Measurements from ENCODE around the gene ERBB4. TPM values are rescaled to one million over a fixed set of nuclear protein-coding genes. Genes with fewer than 3 reads are reported as not detected.

The ERBB4 gene
- total RNA-seq, 2 donors from 2014 or later = not detected

GRCh38 chr2:212076456-212076855 lies 462.1 kb downstream of the ERBB4 start:
- peaks cover 5% of the 10 kb centered on the region for H3K9me3 Mint-ChIP-seq
- H3K4me1 Mint-ChIP-seq (ENCODE audit: low read depth in 2 of 2) = no peaks in the 10 kb centered on the region
- ATAC-seq (peak in 1 of 2 donors; percentile 67), DNase-seq (ENCODE audit: low spot score) (no peak)
- peaks cover 4% of the 10 kb centered on the region for H3K36me3 Mint-ChIP-seq
- H3K27ac Mint-ChIP-seq = peak overlapping the region; percentile 13 to 18
- peak overlapping the region; percentile 46 for H3K4me3 Mint-ChIP-seq
- H3K27me3 Mint-ChIP-seq = no peaks in the 10 kb centered on the region

DNA sequence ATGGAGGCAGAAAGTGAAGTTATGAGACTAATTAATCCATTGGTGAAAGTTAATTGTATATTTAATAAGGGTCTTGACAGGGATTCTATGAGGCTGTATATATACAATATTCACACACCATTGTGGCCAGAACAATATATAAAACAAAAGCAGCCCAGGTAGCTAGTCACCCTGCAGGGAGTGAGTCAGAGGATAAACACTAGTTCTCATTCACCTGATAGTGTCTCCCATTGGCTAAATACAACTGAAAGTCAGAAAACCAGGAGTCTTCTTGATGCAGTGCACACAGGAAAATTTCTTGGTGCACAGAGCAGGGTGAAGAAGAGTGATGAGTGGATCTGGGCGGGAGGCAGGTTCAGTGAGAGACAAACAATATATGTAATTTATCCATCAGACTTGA lies 465.2 kb downstream of the ERBB4 start:
- DNase-seq (ENCODE audit: low spot score) (no peak), ATAC-seq (no peak)
- H3K4me1 Mint-ChIP-seq (ENCODE audit: low read depth in 2 of 2) = no peaks in the 10 kb centered on the region
- H3K27ac Mint-ChIP-seq = no peak overlapping the region
- peaks cover 5% of the 10 kb centered on the region for H3K9me3 Mint-ChIP-seq
- peaks cover 4% of the 10 kb centered on the region for H3K36me3 Mint-ChIP-seq
- no peak overlapping the region for H3K4me3 Mint-ChIP-seq
- no peaks in the 10 kb centered on the region for H3K27me3 Mint-ChIP-seq

DNA sequence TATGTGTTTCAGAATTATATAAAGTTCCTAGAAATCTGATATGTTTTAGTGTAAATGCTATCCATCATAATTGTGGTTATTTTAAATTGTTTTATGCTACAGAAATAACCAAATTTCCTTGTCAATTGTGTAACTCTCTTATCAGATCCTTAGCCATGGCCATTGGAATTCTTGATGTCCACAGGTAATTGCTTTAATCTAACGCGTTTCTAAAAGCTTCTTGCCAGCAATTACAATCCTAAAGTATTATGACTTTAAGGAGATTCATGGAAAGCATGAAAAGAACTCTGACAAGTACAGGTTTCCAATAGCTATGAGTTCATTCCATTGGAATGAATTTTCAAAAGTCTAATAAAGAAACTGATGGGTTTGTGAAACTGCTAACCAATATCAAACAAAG lies 472.1 kb downstream of the ERBB4 start:
- Mint-ChIP-seq H3K4me1 (ENCODE audit: low read depth in 2 of 2) (no peaks in the 10 kb centered on the region), H3K27me3 (no peaks in the 10 kb centered on the region)

DNA sequence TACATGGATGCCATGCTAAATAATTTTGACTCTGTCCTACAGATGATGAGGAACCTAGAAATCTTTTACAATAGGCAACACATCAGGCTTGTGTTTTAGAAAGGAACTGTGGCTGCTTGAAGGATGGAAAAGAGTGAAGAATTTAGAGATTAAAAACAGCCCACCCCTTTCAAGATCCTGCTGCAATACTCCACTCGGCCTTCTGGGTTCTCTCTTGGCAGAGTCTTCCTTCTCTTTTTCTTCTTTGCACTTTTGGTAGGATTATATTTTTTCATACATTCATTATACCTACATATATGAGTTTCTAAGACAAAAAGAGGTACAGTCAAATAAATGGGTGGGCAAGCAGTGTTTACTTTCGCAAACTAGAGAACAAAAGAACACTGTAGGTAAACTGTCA lies 474.3 kb downstream of the ERBB4 start:
- H3K4me1 Mint-ChIP-seq (ENCODE audit: low read depth in 2 of 2) = no peaks in the 10 kb centered on the region
- no peak overlapping the region for H3K27ac Mint-ChIP-seq
- no peak for ATAC-seq
- no peak for DNase-seq (ENCODE audit: low spot score)
- no peaks in the 10 kb centered on the region for H3K27me3 Mint-ChIP-seq
- H3K9me3 Mint-ChIP-seq = peaks cover 2% of the 10 kb centered on the region
- no peaks in the 10 kb centered on the region for H3K36me3 Mint-ChIP-seq
- no peak overlapping the region for H3K4me3 Mint-ChIP-seq

More for the DNA sequence above, 472.1 kb downstream of the ERBB4 start:
- Mint-ChIP-seq H3K4me3 (no peak overlapping the region), H3K9me3 (peaks cover 2% of the 10 kb centered on the region), H3K36me3 (no peaks in the 10 kb centered on the region), H3K27ac (no peak overlapping the region)
- no peak for DNase-seq (ENCODE audit: low spot score)
- no peak for ATAC-seq

GRCh38 chr2:212052412-212053159 lies 486.0 kb downstream of the ERBB4 start:
- Mint-ChIP-seq H3K27me3 (no peaks in the 10 kb centered on the region), H3K4me3 (peak overlapping the region; percentile 58), H3K36me3 (peaks cover 34% of the 10 kb centered on the region), H3K9me3 (peaks cover 23% of the 10 kb centered on the region), H3K27ac (peak overlapping the region in 1 of 2 donors; percentile 63), H3K4me1 (ENCODE audit: low read depth in 2 of 2) (peaks cover 5 to 8% of the 10 kb centered on the region in 2 donors)
- ATAC-seq = peak; percentile 65 to 89
- DNase-seq (ENCODE audit: low spot score) = no peak

DNA sequence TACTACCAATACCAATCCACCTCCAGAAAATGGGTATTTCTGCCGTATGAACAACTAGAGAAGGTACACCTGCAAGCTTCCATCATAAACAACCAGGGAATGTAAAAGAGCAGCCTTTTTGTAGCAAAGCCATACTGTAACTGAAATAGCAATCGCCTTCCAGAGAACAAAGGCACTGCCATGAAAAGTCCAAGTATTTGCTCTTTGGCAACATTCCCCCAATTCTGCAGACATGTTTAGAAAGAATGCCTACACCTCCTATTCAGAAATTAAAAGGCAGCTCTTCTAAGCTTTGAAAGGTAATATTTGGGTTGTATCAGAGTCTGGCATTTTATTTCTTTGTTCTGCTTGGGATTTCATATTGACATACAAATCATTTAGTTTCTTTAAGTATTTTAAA lies 487.7 kb downstream of the ERBB4 start:
- ATAC-seq (no peak), DNase-seq (ENCODE audit: low spot score) (no peak)
- H3K27me3 Mint-ChIP-seq = no peaks in the 10 kb centered on the region
- peaks cover 11% of the 10 kb centered on the region for H3K9me3 Mint-ChIP-seq
- peaks cover 26% of the 10 kb centered on the region for H3K36me3 Mint-ChIP-seq
- peaks cover 5 to 8% of the 10 kb centered on the region in 2 donors for H3K4me1 Mint-ChIP-seq (ENCODE audit: low read depth in 2 of 2)
- H3K27ac Mint-ChIP-seq = no peak overlapping the region
- no peak overlapping the region for H3K4me3 Mint-ChIP-seq

GRCh38 chr2:212042562-212042961 lies 496.0 kb downstream of the ERBB4 start:
- no peaks in the 10 kb centered on the region for H3K36me3 Mint-ChIP-seq
- H3K4me1 Mint-ChIP-seq (ENCODE audit: low read depth in 2 of 2) = no peaks in the 10 kb centered on the region
- DNase-seq (ENCODE audit: low spot score) (no peak), ATAC-seq (no peak)
- no peaks in the 10 kb centered on the region for H3K27me3 Mint-ChIP-seq
- peaks cover 3% of the 10 kb centered on the region for H3K9me3 Mint-ChIP-seq
- H3K27ac Mint-ChIP-seq = no peak overlapping the region
- H3K4me3 Mint-ChIP-seq = no peak overlapping the region

- H3K27ac Mint-ChIP-seq = no peak overlapping the region
- no peak for ATAC-seq
- no peaks in the 10 kb centered on the region for H3K4me1 Mint-ChIP-seq (ENCODE audit: low read depth in 2 of 2)
- H3K27me3 Mint-ChIP-seq = no peaks in the 10 kb centered on the region
- DNase-seq (ENCODE audit: low spot score) = no peak
- H3K9me3 Mint-ChIP-seq = peaks cover 3% of the 10 kb centered on the region
- H3K36me3 Mint-ChIP-seq = peaks cover 4% of the 10 kb centered on the region
- H3K4me3 Mint-ChIP-seq = no peak overlapping the region
Measured at GRCh38 chr2:212037062-212037461, 501.5 kb downstream of the ERBB4 start.

GRCh38 chr2:212034841-212035585 lies 503.6 kb downstream of the ERBB4 start:
- DNase-seq (ENCODE audit: low spot score) (no peak), ATAC-seq (no peak)
- H3K9me3 Mint-ChIP-seq = peaks cover 3% of the 10 kb centered on the region
- H3K27me3 Mint-ChIP-seq = no peaks in the 10 kb centered on the region
- H3K4me1 Mint-ChIP-seq (ENCODE audit: low read depth in 2 of 2) = no peaks in the 10 kb centered on the region
- H3K4me3 Mint-ChIP-seq = no peak overlapping the region
- H3K27ac Mint-ChIP-seq = no peak overlapping the region
- peaks cover 4% of the 10 kb centered on the region for H3K36me3 Mint-ChIP-seq

DNA sequence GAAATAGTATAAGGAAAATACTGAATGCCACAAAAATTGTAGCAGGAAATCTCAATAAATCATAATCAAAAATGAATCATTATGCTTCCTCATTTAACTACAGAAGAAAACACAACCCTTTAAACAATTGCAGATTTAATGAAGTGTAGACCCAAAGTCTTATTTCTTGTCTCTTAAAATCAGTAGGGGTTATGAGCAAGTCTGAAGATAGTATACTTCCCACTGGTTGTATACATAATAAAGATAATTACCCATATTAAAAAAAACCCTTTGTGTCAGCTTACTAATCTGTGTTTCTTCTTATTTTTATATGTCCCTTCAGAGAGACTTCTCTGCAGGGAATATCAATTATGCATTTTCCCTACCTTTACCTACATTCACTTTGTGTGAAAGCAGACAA lies 504.7 kb downstream of the ERBB4 start:
- no peaks in the 10 kb centered on the region for H3K4me1 Mint-ChIP-seq (ENCODE audit: low read depth in 2 of 2)
- peaks cover 4% of the 10 kb centered on the region for H3K36me3 Mint-ChIP-seq
- DNase-seq (ENCODE audit: low spot score) = no peak
- no peak overlapping the region for H3K27ac Mint-ChIP-seq
- H3K9me3 Mint-ChIP-seq = peaks cover 6% of the 10 kb centered on the region
- no peaks in the 10 kb centered on the region for H3K27me3 Mint-ChIP-seq
- ATAC-seq = no peak
- no peak overlapping the region for H3K4me3 Mint-ChIP-seq

GRCh38 chr2:212032536-212033219 lies 505.9 kb downstream of the ERBB4 start:
- Mint-ChIP-seq H3K9me3 (peaks cover 6% of the 10 kb centered on the region), H3K4me3 (peak overlapping the region; percentile 26), H3K36me3 (peaks cover 4% of the 10 kb centered on the region), H3K27ac (no peak overlapping the region), H3K27me3 (no peaks in the 10 kb centered on the region), H3K4me1 (ENCODE audit: low read depth in 2 of 2) (no peaks in the 10 kb centered on the region)
- no peak for DNase-seq (ENCODE audit: low spot score)
- ATAC-seq = no peak

- H3K27ac Mint-ChIP-seq = no peak overlapping the region
- peaks cover 1% of the 10 kb centered on the region for H3K36me3 Mint-ChIP-seq
- no peaks in the 10 kb centered on the region for H3K27me3 Mint-ChIP-seq
- ATAC-seq (peak; percentile 66 to 71), DNase-seq (ENCODE audit: low spot score) (no peak)
- H3K4me1 Mint-ChIP-seq (ENCODE audit: low read depth in 2 of 2) = no peaks in the 10 kb centered on the region
- no peak overlapping the region for H3K4me3 Mint-ChIP-seq
- H3K9me3 Mint-ChIP-seq = peaks cover 6% of the 10 kb centered on the region
Measured at GRCh38 chr2:212032032-212032431, 506.6 kb downstream of the ERBB4 start.

DNA sequence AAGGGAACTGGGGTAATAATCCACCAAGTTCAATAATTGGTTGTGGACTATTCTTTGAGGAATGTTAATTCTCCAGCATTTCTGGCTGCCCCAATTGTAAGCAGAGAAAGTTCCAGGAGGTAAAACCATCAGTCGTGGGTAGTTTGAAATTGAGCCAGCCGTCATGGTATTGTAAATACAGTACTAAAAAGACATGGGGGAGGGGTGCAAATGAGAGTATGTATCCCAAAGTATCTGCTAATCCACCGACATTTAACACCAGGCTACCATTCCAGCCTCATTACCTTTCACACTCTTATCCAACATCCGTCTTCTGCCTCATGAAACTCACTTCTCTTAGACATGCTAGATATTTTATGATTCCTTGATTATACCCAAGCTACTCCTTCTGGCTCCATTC lies 507.9 kb downstream of the ERBB4 start:
- no peaks in the 10 kb centered on the region for H3K36me3 Mint-ChIP-seq
- H3K27ac Mint-ChIP-seq = no peak overlapping the region
- H3K4me3 Mint-ChIP-seq = no peak overlapping the region
- H3K4me1 Mint-ChIP-seq (ENCODE audit: low read depth in 2 of 2) = no peaks in the 10 kb centered on the region
- DNase-seq (ENCODE audit: low spot score) (no peak), ATAC-seq (no peak)
- peaks cover 6% of the 10 kb centered on the region for H3K9me3 Mint-ChIP-seq
- H3K27me3 Mint-ChIP-seq = no peaks in the 10 kb centered on the region
